H9 (cell line): ENCODE results near the gene TOB2. TPM values are rescaled to one million over a fixed set of nuclear protein-coding genes. Genes with fewer than 3 reads are reported as not detected.

Experiments used
- DNase-seq: peaks from one replicate; pipeline ENCODE4 v3.0.0-alpha.2; 2017
- H2AFZ ChIP-seq: one replicate; pipeline ENCODE4 v1.6.1; 2013; ENCODE audit warnings: mild to moderate bottlenecking, low read length, control low read depth, moderate library complexity
- H2AK5ac ChIP-seq: 2 replicates; pipeline ENCODE4 v1.6.1; 2013; ENCODE audit warnings: low read length, control low read depth, mixed read lengths; ENCODE audit not compliant: insufficient read length
- H2BK120ac ChIP-seq: one replicate; pipeline ENCODE4 v1.6.1; 2013; ENCODE audit warnings: low read depth, mild to moderate bottlenecking, low read length, control low read depth, inconsistent platforms; ENCODE audit not compliant: poor library complexity, severe bottlenecking
- H2BK12ac ChIP-seq: 2 replicates; pipeline ENCODE4 v1.6.1; 2013; ENCODE audit warnings: low read length, control low read depth, mixed read lengths, low read depth; ENCODE audit not compliant: insufficient read length
- H2BK15ac ChIP-seq: 2 replicates; pipeline ENCODE4 v1.6.1; 2013; ENCODE audit warnings: low read depth, low read length, control low read depth
- H2BK20ac ChIP-seq: one replicate; pipeline ENCODE4 v1.6.1; 2013; ENCODE audit warnings: low read depth, mild to moderate bottlenecking, low read length, control low read depth, inconsistent platforms; ENCODE audit not compliant: poor library complexity, severe bottlenecking
- H2BK5ac ChIP-seq: 2 replicates; pipeline ENCODE4 v1.6.1; 2013; ENCODE audit warnings: low read length, control low read depth, mixed read lengths; ENCODE audit not compliant: insufficient read length
- H3K14ac ChIP-seq: 2 replicates; pipeline ENCODE4 v1.6.1; 2013; ENCODE audit warnings: low read length, control low read depth; ENCODE audit not compliant: insufficient read depth
- H3K18ac ChIP-seq: 2 replicates; pipeline ENCODE4 v1.6.1; 2013; ENCODE audit warnings: low read depth, mild to moderate bottlenecking, mixed read lengths, low read length, control low read depth; ENCODE audit not compliant: insufficient read length
- H3K23ac ChIP-seq: 2 replicates; pipeline ENCODE4 v1.6.1; 2013; ENCODE audit warnings: low read length, control low read depth, mixed read lengths, low read depth; ENCODE audit not compliant: insufficient read length
- H3K23me2 ChIP-seq: 2 replicates; pipeline ENCODE4 v1.6.1; 2013; ENCODE audit warnings: low read depth, mild to moderate bottlenecking, mixed read lengths, low read length, control low read depth; ENCODE audit not compliant: insufficient read length, poor library complexity, severe bottlenecking
- H3K27ac ChIP-seq: 2 replicates; pipeline ENCODE4 v1.5.1; 2013; ENCODE audit warnings: low read length, control low read depth, mixed read lengths, low read depth; ENCODE audit not compliant: insufficient read length
- H3K27me3 ChIP-seq: 2 replicates; pipeline ENCODE4 v1.6.1; 2013; ENCODE audit warnings: low read length, control low read depth, inconsistent platforms; ENCODE audit not compliant: insufficient read depth
- H3K4ac ChIP-seq: 2 replicates; pipeline ENCODE4 v1.6.1; 2013; ENCODE audit warnings: low read depth, mild to moderate bottlenecking, control low read depth, inconsistent platforms, low read length, moderate library complexity
- H3K4me1 ChIP-seq: 2 replicates; pipeline ENCODE4 v1.6.1; 2013; ENCODE audit warnings: low read length, control low read depth, inconsistent platforms; ENCODE audit not compliant: insufficient read depth
- H3K4me2 ChIP-seq: 2 replicates; pipeline ENCODE4 v1.6.1; 2013; ENCODE audit warnings: low read length, control low read depth, mixed read lengths; ENCODE audit not compliant: insufficient read length, insufficient read depth
- H3K56ac ChIP-seq: 2 replicates; pipeline ENCODE4 v1.6.1; 2013; ENCODE audit warnings: low read depth, mild to moderate bottlenecking, mixed read lengths, low read length, control low read depth; ENCODE audit not compliant: insufficient read length
- H3K79me1 ChIP-seq: 2 replicates; pipeline ENCODE4 v1.6.1; 2013; ENCODE audit warnings: low read depth, mild to moderate bottlenecking, moderate library complexity, low read length, control low read depth, inconsistent platforms; ENCODE audit not compliant: insufficient read depth, poor library complexity, severe bottlenecking
- H3K79me2 ChIP-seq: 2 replicates; pipeline ENCODE4 v1.6.1; 2013; ENCODE audit warnings: low read length, control low read depth, inconsistent platforms; ENCODE audit not compliant: insufficient read depth
- H3K9ac ChIP-seq: 2 replicates; pipeline ENCODE4 v1.6.1; 2013; ENCODE audit warnings: low read length, control low read depth, mixed read lengths; ENCODE audit not compliant: insufficient read length; ENCODE audit errors: extremely low read depth
- H3K9me3 ChIP-seq: one replicate; pipeline ENCODE4 v1.6.1; 2013; ENCODE audit warnings: low read depth, low read length, inconsistent platforms; ENCODE audit not compliant: control insufficient read depth
- H3T11ph ChIP-seq: one replicate; pipeline ENCODE4 v1.6.1; 2013; ENCODE audit warnings: mild to moderate bottlenecking, low read length, control low read depth, inconsistent platforms
- H4K20me1 ChIP-seq: one replicate; pipeline ENCODE4 v1.6.1; 2013; ENCODE audit not compliant: control insufficient read depth, insufficient read length, insufficient read depth
- H4K5ac ChIP-seq: 2 replicates; pipeline ENCODE4 v1.6.1; 2013; ENCODE audit warnings: low read depth, mild to moderate bottlenecking, mixed read lengths, low read length, control low read depth; ENCODE audit not compliant: insufficient read length
- H4K8ac ChIP-seq: replicated peaks from 2 replicates; pipeline ENCODE4 v1.6.1; 2013; ENCODE audit warnings: low read length, control low read depth, mixed read lengths, low read depth; ENCODE audit not compliant: insufficient read length
- H4K91ac ChIP-seq: 2 replicates; pipeline ENCODE4 v1.6.1; 2013; ENCODE audit warnings: low read depth, mild to moderate bottlenecking, moderate library complexity, mixed read lengths, low read length, control low read depth; ENCODE audit not compliant: insufficient read length
- H3K27ac Mint-ChIP-seq, 3 experiments: 2 replicates in 2 of 3; 3 replicates in 1 of 3; pipeline ENCODE4 v1.8.0; 2020 to 2021; ENCODE audit warnings: mixed read lengths in 3 of 3, mild to moderate bottlenecking in 1 of 3, moderate library complexity in 1 of 3
- H3K27me3 Mint-ChIP-seq: 2 replicates; pipeline ENCODE4 v1.8.0; 2021; ENCODE audit warnings: low read depth, mild to moderate bottlenecking, moderate library complexity, mixed read lengths
- H3K36me3 Mint-ChIP-seq, 3 experiments: 2 replicates in 2 of 3; 3 replicates in 1 of 3; pipeline ENCODE4 v1.8.0; 2020 to 2021; ENCODE audit warnings: low read depth in 3 of 3, mixed read lengths in 3 of 3; ENCODE audit not compliant: insufficient read depth in 1 of 3
- H3K4me1 Mint-ChIP-seq, 2 experiments: 2 replicates each; pipeline ENCODE4 v1.8.0; 2020; ENCODE audit warnings: mixed read lengths in 2 of 2
- H3K4me3 Mint-ChIP-seq, 2 experiments: 2 replicates in 1 of 2; 3 replicates in 1 of 2; pipeline ENCODE4 v1.8.0; 2020 to 2021; ENCODE audit warnings: mild to moderate bottlenecking in 2 of 2, mixed read lengths in 2 of 2, moderate library complexity in 1 of 2
- H3K9me3 Mint-ChIP-seq, 2 experiments: 2 replicates in 1 of 2; 3 replicates in 1 of 2; pipeline ENCODE4 v1.8.0; 2020; ENCODE audit warnings: mild to moderate bottlenecking in 2 of 2, mixed read lengths in 2 of 2, moderate library complexity in 1 of 2
- CTCF ChIP-seq: fragments of 200-600 bp; sonication (generic); conservative IDR thresholded peaks from 3 replicates; pipeline ENCODE4 v1.8.0; 2021; ENCODE audit warnings: antibody characterized with exemption, mild to moderate bottlenecking
- WGBS: extraction: QIAGEN DNeasy Blood & Tissue Kit; methylation state at CpG from one replicate; pipeline ENCODE4 v1.1.7; 2013; ENCODE audit warnings: missing lambda C conversion rate, low lambda C conversion rate, mixed read lengths; ENCODE audit not compliant: insufficient read length; ENCODE audit errors: extremely low coverage; 5-methylcytosine and 5-hydroxymethylcytosine counted together
- total RNA-seq: library from RNA; stranded (reverse); gene quantifications from 2 replicates; pipeline ENCODE4 v1.2.1, GENCODE V29; 2021

Gene TOB2
- total RNA-seq, 1 experiment from 2014 or later, result 75.8 TPM

GRCh38 chr22:41481131-41481830 lies 34.7 kb upstream of the TOB2 start:
- no peak overlapping the region for H3K4me2 ChIP-seq
- peaks cover 46 to 54% of the 10 kb centered on the region in 2 experiments for H3K4me1 Mint-ChIP-seq
- no peak overlapping the region for H2BK12ac ChIP-seq
- H3K9me3 Mint-ChIP-seq, result no peaks in the 10 kb centered on the region
- H3K23ac ChIP-seq, result no peak overlapping the region
- no peak for DNase-seq
- H3K27me3 Mint-ChIP-seq, result no peaks in the 10 kb centered on the region
- H3K4me1 ChIP-seq, result peaks cover 10% of the 10 kb centered on the region; the same call in 1 of the 2 replicates
- no peak overlapping the region for H2BK20ac ChIP-seq
- H4K20me1 ChIP-seq, result peaks cover 2% of the 10 kb centered on the region
- H3K27me3 ChIP-seq, result no peaks in the 10 kb centered on the region
- no peak overlapping the region for H2BK120ac ChIP-seq
- no peak overlapping the region for H3K4ac ChIP-seq
- H3K79me2 ChIP-seq, result peaks cover 3% of the 10 kb centered on the region; the same call in 1 of the 2 replicates
- no peak overlapping the region for H3K9ac ChIP-seq
- no peak overlapping the region for H3K56ac ChIP-seq
- no peak overlapping the region for H2BK15ac ChIP-seq
- H3K27ac Mint-ChIP-seq, result peak overlapping the region; percentile 28 to 78 (median 78); a peak in 5 of 7 replicates
- no peaks in the 10 kb centered on the region for H3K9me3 ChIP-seq
- H2BK5ac ChIP-seq, result no peak overlapping the region
- no peaks in the 10 kb centered on the region for H3K79me1 ChIP-seq
- H3K27ac ChIP-seq, result no peak overlapping the region
- H3K4me3 Mint-ChIP-seq, result peak overlapping the region in 1 of 2 experiments; percentile 55; a peak in 1 of 5 replicates
- no peaks in the 10 kb centered on the region for H3K23me2 ChIP-seq
- H3K18ac ChIP-seq, result peak overlapping the region; percentile 4
- no peak overlapping the region for H4K91ac ChIP-seq
- no CpG with 5 or more reads among the region's 15 CpGs for WGBS
- no peak overlapping the region for H3K14ac ChIP-seq
- H2AFZ ChIP-seq, result no peak overlapping the region
- no peaks in the 10 kb centered on the region; a peak in 1 of 7 replicates for H3K36me3 Mint-ChIP-seq
- no peak overlapping the region for H2AK5ac ChIP-seq
- TF ChIP-seq CTCF, result no peak
- no peak overlapping the region for H4K8ac ChIP-seq
- H4K5ac ChIP-seq, result no peak overlapping the region
- no peak overlapping the region for H3T11ph ChIP-seq
